ENCODE results near the gene USP24. TPM values are rescaled to one million over a fixed set of nuclear protein-coding genes. Genes with fewer than 3 reads are reported as not detected.

USP24 gene
- total RNA-seq, 1 experiment from 2014 or later = 32.9 TPM

DNA sequence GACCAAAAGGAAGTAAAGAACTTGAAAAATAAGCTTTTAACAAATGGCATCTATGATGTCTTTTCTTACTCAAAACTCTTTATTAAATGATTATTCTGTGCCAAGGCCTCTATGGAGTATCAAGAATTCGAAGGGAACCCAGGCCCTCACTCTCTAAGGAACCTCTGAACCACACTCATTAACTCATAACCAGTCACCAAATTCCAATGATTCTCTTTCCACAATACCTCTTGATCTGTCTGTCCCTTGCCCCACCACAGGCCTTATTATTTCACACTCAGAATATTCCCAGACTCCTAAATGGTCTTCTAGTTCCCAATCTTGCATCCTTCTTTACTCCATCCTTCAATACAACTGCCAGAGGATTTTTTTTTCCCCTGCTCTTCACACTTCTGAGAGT, 138.8 kb downstream of the USP24 start:
- Histone ChIP-seq H3K4me3 (ENCODE audit: insufficient read depth, low read depth, low read length) (no peak overlapping the region), H3K27me3 (ENCODE audit: control insufficient read depth, insufficient read depth, low read length) (no peaks in the 10 kb centered on the region), H3K36me3 (replicated peaks; ENCODE audit: control insufficient read depth, insufficient read depth, low read length) (peaks cover 10% of the 10 kb centered on the region)
- DNase-seq = no peak

GRCh38 chr1:55074455-55074854, 140.7 kb downstream of the USP24 start:
- no peak overlapping the region for H3K4me3 ChIP-seq (ENCODE audit: insufficient read depth, low read depth, low read length)
- no peak for DNase-seq
- no peaks in the 10 kb centered on the region for H3K27me3 ChIP-seq (ENCODE audit: control insufficient read depth, insufficient read depth, low read length)
- H3K36me3 ChIP-seq (replicated peaks; ENCODE audit: control insufficient read depth, insufficient read depth, low read length) = peaks cover 15% of the 10 kb centered on the region

DNA sequence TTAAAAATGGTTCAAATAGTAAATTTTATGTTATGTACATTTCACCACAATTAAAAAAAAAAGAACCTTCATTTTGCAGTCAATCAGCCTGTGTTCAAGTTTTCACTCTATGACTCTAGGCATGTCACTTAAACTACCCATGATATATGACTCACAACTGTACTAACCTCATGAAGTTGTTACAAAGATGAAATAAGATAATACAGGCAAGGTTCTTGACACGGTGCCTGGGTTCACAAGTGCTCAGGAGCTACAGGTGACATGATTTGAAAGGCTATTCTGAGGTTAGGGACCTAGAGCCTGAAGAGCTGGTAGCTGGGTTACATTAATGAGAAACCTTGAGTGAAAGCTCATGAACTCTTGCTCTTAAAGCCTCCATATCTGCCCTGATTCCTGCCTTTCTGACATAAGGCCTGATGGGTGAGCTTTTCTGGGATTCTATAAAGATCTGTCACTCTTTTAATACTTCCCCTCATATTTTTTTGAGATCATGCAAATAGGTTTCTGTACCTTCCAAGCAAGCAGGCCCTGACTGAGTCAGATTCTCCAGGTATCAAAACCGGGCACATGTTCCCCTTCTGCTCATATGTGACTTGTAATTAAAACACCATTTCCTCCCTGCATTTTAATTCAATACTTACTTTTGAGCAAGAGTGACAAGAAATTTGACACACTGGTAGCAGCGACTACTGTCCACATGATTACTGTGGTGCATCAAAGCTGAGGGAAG, 141.8 kb downstream of the USP24 start:
- Histone ChIP-seq H3K27me3 (ENCODE audit: control insufficient read depth, insufficient read depth, low read length) (no peaks in the 10 kb centered on the region), H3K4me3 (ENCODE audit: insufficient read depth, low read depth, low read length) (no peak overlapping the region), H3K36me3 (replicated peaks; ENCODE audit: control insufficient read depth, insufficient read depth, low read length) (peaks cover 17% of the 10 kb centered on the region)
- no peak for DNase-seq

DNA sequence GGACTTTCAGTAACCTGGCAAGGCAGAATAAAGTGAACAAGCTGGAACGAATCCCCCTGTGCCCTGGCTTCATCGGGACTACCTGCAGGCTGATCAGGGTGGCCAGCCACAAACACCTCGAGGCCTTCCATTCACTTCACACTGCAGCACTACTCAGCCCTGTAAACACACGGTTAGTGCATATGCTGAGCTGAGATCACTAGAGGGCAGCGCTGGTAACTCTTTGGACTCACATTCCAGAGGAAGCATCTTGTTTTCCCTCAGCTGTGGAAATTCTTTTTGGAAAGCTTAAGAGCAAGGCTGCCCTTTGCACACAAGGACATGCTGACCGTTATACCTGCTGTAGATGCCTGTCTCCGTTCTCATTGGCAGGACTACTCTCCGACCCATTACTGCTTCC, 143.7 kb downstream of the USP24 start:
- peak; percentile 69 for DNase-seq
- no peaks in the 10 kb centered on the region for H3K27me3 ChIP-seq (ENCODE audit: control insufficient read depth, insufficient read depth, low read length)
- H3K36me3 ChIP-seq (replicated peaks; ENCODE audit: control insufficient read depth, insufficient read depth, low read length) = peaks cover 21% of the 10 kb centered on the region
- H3K4me3 ChIP-seq (ENCODE audit: insufficient read depth, low read depth, low read length) = no peak overlapping the region

- Histone ChIP-seq H3K36me3 (replicated peaks; ENCODE audit: control insufficient read depth, insufficient read depth, low read length) (peaks cover 21% of the 10 kb centered on the region), H3K4me3 (ENCODE audit: insufficient read depth, low read depth, low read length) (no peak overlapping the region), H3K27me3 (ENCODE audit: control insufficient read depth, insufficient read depth, low read length) (no peaks in the 10 kb centered on the region)
- no peak for DNase-seq
Measured at GRCh38 chr1:55070293-55071164, 144.6 kb downstream of the USP24 start.

GRCh38 chr1:55069280-55069679, 145.9 kb downstream of the USP24 start:
- no peak for DNase-seq
- H3K36me3 ChIP-seq (replicated peaks; ENCODE audit: control insufficient read depth, insufficient read depth, low read length) = peaks cover 21% of the 10 kb centered on the region
- no peak overlapping the region for H3K4me3 ChIP-seq (ENCODE audit: insufficient read depth, low read depth, low read length)
- H3K27me3 ChIP-seq (ENCODE audit: control insufficient read depth, insufficient read depth, low read length) = no peaks in the 10 kb centered on the region

GRCh38 chr1:55068638-55069037, 146.5 kb downstream of the USP24 start:
- Histone ChIP-seq H3K36me3 (replicated peaks; ENCODE audit: control insufficient read depth, insufficient read depth, low read length) (peaks cover 21% of the 10 kb centered on the region), H3K4me3 (ENCODE audit: insufficient read depth, low read depth, low read length) (no peak overlapping the region), H3K27me3 (ENCODE audit: control insufficient read depth, insufficient read depth, low read length) (no peaks in the 10 kb centered on the region)
- DNase-seq = no peak

DNA sequence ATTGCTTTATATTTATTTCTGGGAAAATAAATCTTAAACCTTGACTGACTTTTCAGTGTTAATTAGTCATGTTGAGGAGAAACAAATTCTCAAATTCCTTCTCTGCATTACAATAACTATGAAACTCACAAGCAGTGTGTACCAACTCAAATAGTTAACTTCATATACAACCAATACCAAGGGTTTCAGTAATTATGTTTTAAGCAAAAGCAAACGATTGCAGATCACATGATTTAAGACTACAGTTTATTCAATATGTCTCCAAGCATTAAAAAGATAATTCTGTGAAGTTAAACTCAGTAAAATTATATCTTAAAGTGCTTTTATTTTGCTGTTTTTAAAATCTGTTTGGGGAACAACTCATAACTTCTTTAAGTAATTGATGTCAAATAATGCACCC, 147.2 kb downstream of the USP24 start:
- Histone ChIP-seq H3K4me3 (ENCODE audit: insufficient read depth, low read depth, low read length) (no peak overlapping the region), H3K36me3 (replicated peaks; ENCODE audit: control insufficient read depth, insufficient read depth, low read length) (peaks cover 19% of the 10 kb centered on the region), H3K27me3 (ENCODE audit: control insufficient read depth, insufficient read depth, low read length) (no peaks in the 10 kb centered on the region)
- DNase-seq = no peak

DNA sequence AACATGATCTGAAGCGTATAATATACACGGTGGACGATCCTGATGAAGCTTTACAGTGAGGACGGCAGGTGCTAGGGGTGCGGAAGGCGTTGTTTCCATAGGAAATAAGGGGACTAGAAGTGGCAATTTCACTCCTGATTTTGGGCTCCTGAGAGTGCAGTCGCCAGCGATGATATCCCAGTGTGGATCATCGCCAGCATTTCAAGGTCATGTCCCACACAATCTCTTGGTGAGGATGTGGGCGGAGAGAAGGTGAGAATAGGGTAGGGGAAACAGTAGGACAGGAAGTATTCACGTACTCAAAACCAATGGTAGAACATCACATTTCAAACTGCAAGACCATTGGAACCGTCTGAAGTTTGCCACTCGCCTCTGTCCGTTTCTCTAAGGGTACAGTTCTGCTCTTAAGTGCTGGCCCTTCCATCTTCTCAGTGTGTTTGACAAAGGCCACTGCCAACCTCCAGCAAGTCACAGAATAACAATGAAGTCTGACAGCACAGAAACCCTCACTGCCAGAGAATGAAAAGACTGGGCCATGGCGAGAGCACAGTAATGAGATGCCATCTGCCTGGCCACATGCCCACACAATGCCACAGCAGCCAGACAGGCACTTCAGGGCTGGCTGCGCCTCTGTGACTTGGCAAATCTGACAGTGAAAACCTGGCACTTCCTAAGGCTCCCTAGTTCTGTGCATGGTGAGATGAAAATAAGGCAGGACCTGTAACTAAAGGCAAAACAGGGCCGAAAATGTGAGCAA, 148.0 kb downstream of the USP24 start:
- Histone ChIP-seq H3K4me3 (ENCODE audit: insufficient read depth, low read depth, low read length) (no peak overlapping the region), H3K27me3 (ENCODE audit: control insufficient read depth, insufficient read depth, low read length) (no peaks in the 10 kb centered on the region), H3K36me3 (replicated peaks; ENCODE audit: control insufficient read depth, insufficient read depth, low read length) (peaks cover 19% of the 10 kb centered on the region)
- DNase-seq = no peak

DNA sequence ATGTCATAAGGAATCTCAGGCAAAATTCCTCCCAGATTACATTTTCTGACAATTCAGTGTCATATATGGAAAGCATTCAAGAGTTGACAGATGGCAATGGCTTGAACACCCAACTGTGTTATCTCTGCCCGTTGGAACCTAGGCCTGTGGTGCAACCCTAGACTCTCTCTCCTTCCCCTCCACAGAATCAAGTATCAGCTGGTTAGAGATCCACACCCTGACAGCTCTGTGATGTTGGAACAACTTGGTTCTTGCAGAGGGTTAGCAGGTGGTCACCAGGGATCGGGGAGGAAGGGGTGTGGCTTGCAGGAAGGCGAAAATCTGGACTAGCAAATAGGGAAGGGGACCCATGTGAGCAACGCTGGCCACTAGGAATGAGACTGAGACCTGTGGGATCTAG, 149.5 kb downstream of the USP24 start:
- Histone ChIP-seq H3K36me3 (replicated peaks; ENCODE audit: control insufficient read depth, insufficient read depth, low read length) (peaks cover 7% of the 10 kb centered on the region), H3K4me3 (ENCODE audit: insufficient read depth, low read depth, low read length) (no peak overlapping the region)
- DNase-seq = no peak

DNA sequence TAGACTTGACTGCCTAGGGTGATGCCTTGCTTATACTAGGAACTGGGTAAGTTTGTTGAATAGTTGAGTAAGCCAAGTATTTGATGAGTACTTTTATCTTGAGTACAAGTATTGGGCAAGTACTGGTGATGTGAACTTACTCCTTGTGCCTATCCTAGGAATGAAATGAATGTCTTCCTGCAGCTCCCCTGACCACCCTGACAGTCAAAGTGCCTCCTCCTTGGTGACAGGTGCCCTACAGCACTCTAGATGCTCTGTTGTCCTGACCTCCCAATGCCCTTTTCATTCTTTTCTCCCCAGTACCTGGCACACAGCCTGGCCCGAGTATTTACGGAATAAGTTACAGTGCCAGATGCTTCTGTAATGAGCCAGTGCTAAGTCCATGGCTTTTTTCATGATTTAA, 150.3 kb downstream of the USP24 start:
- Histone ChIP-seq H3K36me3 (replicated peaks; ENCODE audit: control insufficient read depth, insufficient read depth, low read length) (peaks cover 6% of the 10 kb centered on the region), H3K4me3 (ENCODE audit: insufficient read depth, low read depth, low read length) (no peak overlapping the region), H3K27me3 (ENCODE audit: control insufficient read depth, insufficient read depth, low read length) (no peaks in the 10 kb centered on the region)

More for the DNA sequence above, 149.5 kb downstream of the USP24 start:
- no peaks in the 10 kb centered on the region for H3K27me3 ChIP-seq (ENCODE audit: control insufficient read depth, insufficient read depth, low read length)

DNA sequence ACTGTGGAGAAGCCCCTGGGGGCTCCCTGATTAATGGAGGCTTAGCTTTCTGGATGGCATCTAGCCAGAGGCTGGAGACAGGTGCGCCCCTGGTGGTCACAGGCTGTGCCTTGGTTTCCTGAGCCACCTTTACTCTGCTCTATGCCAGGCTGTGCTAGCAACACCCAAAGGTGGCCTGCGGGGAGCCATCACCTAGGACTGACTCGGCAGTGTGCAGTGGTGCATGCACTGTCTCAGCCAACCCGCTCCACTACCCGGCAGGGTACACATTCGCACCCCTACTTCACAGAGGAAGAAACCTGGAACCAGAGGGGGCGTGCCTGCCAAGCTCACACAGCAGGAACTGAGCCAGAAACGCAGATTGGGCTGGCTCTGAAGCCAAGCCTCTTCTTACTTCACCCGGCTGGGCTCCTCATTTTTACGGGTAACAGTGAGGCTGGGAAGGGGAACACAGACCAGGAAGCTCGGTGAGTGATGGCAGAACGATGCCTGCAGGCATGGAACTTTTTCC, 151.0 kb downstream of the USP24 start:
- H3K36me3 ChIP-seq (replicated peaks; ENCODE audit: control insufficient read depth, insufficient read depth, low read length) = peaks cover 7% of the 10 kb centered on the region
- DNase-seq = peak; percentile 47
- H3K4me3 ChIP-seq (ENCODE audit: insufficient read depth, low read depth, low read length) = no peak overlapping the region
- no peaks in the 10 kb centered on the region for H3K27me3 ChIP-seq (ENCODE audit: control insufficient read depth, insufficient read depth, low read length)

More for the DNA sequence above, 150.3 kb downstream of the USP24 start:
- DNase-seq = no peak

DNA sequence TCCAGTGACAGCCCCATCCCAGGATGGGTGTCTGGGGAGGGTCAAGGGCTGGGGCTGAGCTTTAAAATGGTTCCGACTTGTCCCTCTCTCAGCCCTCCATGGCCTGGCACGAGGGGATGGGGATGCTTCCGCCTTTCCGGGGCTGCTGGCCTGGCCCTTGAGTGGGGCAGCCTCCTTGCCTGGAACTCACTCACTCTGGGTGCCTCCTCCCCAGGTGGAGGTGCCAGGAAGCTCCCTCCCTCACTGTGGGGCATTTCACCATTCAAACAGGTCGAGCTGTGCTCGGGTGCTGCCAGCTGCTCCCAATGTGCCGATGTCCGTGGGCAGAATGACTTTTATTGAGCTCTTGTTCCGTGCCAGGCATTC, 151.6 kb downstream of the USP24 start:
- Histone ChIP-seq H3K36me3 (replicated peaks; ENCODE audit: control insufficient read depth, insufficient read depth, low read length) (peaks cover 7% of the 10 kb centered on the region), H3K27me3 (ENCODE audit: control insufficient read depth, insufficient read depth, low read length) (no peaks in the 10 kb centered on the region), H3K4me3 (ENCODE audit: insufficient read depth, low read depth, low read length) (no peak overlapping the region)
- DNase-seq = peak; percentile 40

DNA sequence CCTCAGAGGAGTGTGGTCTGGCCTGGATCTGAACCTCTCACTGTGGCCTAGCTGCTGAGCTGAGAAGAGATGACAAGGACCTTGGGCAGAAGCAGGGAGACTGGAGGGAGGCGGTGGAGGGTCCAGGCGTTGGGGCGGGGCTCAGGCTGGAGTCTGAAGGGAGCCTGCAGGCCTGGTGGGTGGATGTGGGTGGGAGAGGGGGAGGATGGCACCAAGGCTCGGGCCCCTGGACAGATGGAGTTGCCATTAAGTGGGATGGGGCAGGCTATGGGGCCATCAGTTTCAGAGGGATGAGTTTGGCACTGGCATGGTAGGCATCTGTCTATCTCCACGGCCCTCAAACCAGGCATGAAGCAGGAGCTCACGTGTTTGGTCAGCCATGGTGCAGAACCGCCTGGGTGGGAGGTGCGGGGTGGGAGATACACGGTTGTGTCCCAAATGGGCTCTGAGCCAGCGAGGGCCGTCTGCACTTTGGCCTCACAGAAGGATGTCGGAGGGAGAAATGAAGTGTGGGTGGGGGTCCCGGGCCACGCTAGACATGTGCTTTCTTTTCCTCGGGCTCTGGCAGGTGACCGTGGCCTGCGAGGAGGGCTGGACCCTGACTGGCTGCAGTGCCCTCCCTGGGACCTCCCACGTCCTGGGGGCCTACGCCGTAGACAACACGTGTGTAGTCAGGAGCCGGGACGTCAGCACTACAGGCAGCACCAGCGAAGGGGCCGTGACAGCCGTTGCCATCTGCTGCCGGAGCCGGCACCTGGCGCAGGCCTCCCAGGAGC, 152.2 kb downstream of the USP24 start:
- Histone ChIP-seq H3K27me3 (ENCODE audit: control insufficient read depth, insufficient read depth, low read length) (no peaks in the 10 kb centered on the region), H3K36me3 (replicated peaks; ENCODE audit: control insufficient read depth, insufficient read depth, low read length) (peaks cover 7% of the 10 kb centered on the region), H3K4me3 (ENCODE audit: insufficient read depth, low read depth, low read length) (no peak overlapping the region)
- peak; percentile 28 for DNase-seq

All from H7 (cell line).